Body of pancreas (tissue), 4 donors: ENCODE results near the gene LDB2.

Experiments used
- POLR2A ChIP-seq, 3 donors: fragments of 450-650 bp; IDR thresholded peaks; one replicate each; pipeline ENCODE4 v1.6.1; 2016; ENCODE audit warnings: antibody characterized with exemption in 3 of 3, mild to moderate bottlenecking in 2 of 3
- TF ChIP-seq, protein P1 (sequence below), 7 experiments: fragments of 450-650 bp in 4 of 7; fragments of 200-600 bp in 3 of 7; sonication (generic) in 3 of 7; IDR thresholded peaks; one replicate each; pipeline ENCODE4 v1.5.1; 2016 to 2019; ENCODE audit warnings: antibody characterized with exemption in 7 of 7

DNA sequence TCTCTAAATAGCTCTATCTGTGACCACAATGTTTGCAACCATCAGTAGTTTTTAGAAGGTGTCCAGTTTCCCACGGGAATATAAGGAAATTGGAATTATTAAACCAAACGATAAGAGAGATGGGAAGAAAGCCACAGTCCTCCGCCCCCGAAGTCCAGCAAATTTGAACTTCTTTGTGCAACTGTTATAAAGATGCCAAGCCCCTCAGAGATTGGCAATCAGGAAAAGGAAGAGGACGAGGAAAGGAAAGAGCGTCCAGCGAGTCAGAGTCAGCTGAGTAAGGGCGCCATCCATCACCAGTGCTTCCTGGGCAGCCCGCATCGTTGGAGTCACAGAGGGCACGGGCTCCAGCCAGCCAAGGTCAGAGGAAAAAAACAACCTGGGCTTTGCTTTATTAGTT is 35.7 kb downstream of the LDB2 start:
- TF ChIP-seq, protein P1, sequence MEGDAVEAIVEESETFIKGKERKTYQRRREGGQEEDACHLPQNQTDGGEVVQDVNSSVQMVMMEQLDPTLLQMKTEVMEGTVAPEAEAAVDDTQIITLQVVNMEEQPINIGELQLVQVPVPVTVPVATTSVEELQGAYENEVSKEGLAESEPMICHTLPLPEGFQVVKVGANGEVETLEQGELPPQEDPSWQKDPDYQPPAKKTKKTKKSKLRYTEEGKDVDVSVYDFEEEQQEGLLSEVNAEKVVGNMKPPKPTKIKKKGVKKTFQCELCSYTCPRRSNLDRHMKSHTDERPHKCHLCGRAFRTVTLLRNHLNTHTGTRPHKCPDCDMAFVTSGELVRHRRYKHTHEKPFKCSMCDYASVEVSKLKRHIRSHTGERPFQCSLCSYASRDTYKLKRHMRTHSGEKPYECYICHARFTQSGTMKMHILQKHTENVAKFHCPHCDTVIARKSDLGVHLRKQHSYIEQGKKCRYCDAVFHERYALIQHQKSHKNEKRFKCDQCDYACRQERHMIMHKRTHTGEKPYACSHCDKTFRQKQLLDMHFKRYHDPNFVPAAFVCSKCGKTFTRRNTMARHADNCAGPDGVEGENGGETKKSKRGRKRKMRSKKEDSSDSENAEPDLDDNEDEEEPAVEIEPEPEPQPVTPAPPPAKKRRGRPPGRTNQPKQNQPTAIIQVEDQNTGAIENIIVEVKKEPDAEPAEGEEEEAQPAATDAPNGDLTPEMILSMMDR (IDR thresholded peaks at IDR 0.05): no peak
- no peak for TF ChIP-seq POLR2A (IDR thresholded peaks at IDR 0.05)
